KMS-11 (cell line): Measurements from ENCODE around the gene RABGAP1.

Experiments
- H2AFZ ChIP-seq: fragments of 200-600 bp; sonication (generic); 2 replicates; pipeline ENCODE4 v1.6.1; 2016; ENCODE audit warnings: antibody characterized with exemption, mixed run types, low read depth
- H3K27ac ChIP-seq: fragments of 200-600 bp; sonication (generic); 2 replicates; pipeline ENCODE4 v1.6.1; 2016; ENCODE audit warnings: mild to moderate bottlenecking, mixed run types
- H3K27me3 ChIP-seq: fragments of 200-600 bp; sonication (generic); 2 replicates; pipeline ENCODE4 v1.6.1; 2017; ENCODE audit warnings: mild to moderate bottlenecking, low read depth, mixed run types, moderate library complexity; ENCODE audit not compliant: insufficient read depth
- H3K36me3 ChIP-seq: fragments of 200-600 bp; sonication (generic); 2 replicates; pipeline ENCODE4 v1.6.1; 2017; ENCODE audit warnings: mild to moderate bottlenecking, mixed run types; ENCODE audit not compliant: insufficient read depth
- H3K4me1 ChIP-seq: fragments of 200-600 bp; sonication (generic); 2 replicates; pipeline ENCODE4 v1.6.1; 2016; ENCODE audit warnings: mild to moderate bottlenecking, low read depth, mixed run types; ENCODE audit not compliant: poor library complexity, severe bottlenecking
- H3K4me2 ChIP-seq: fragments of 200-600 bp; sonication (generic); 2 replicates; pipeline ENCODE4 v1.7.0; 2016; ENCODE audit warnings: mild to moderate bottlenecking, mixed run types
- H3K4me3 ChIP-seq: fragments of 200-600 bp; sonication (generic); IDR thresholded peaks from 2 replicates; pipeline ENCODE4 v1.6.1; 2017; ENCODE audit warnings: low read depth, low read length, mixed read lengths; ENCODE audit not compliant: insufficient read depth
- H3K79me2 ChIP-seq: fragments of 200-600 bp; sonication (generic); 2 replicates; pipeline ENCODE4 v1.6.1; 2016; ENCODE audit warnings: low read depth, mixed run types; ENCODE audit not compliant: insufficient read depth
- H3K9ac ChIP-seq: fragments of 200-600 bp; sonication (generic); 2 replicates; pipeline ENCODE4 v1.6.1; 2016; ENCODE audit warnings: mild to moderate bottlenecking, mixed run types
- H4K20me1 ChIP-seq: fragments of 200-600 bp; sonication (generic); 2 replicates; pipeline ENCODE4 v1.6.1; 2016; ENCODE audit warnings: mild to moderate bottlenecking, mixed run types; ENCODE audit not compliant: insufficient read depth
- CTCF ChIP-seq: fragments of 200-600 bp; sonication (generic); conservative IDR thresholded peaks from 2 replicates; pipeline ENCODE4 v1.6.1; 2017; ENCODE audit warnings: low read depth, mild to moderate bottlenecking, antibody characterized with exemption, low read length, moderate library complexity, mixed read lengths

Gene RABGAP1

DNA sequence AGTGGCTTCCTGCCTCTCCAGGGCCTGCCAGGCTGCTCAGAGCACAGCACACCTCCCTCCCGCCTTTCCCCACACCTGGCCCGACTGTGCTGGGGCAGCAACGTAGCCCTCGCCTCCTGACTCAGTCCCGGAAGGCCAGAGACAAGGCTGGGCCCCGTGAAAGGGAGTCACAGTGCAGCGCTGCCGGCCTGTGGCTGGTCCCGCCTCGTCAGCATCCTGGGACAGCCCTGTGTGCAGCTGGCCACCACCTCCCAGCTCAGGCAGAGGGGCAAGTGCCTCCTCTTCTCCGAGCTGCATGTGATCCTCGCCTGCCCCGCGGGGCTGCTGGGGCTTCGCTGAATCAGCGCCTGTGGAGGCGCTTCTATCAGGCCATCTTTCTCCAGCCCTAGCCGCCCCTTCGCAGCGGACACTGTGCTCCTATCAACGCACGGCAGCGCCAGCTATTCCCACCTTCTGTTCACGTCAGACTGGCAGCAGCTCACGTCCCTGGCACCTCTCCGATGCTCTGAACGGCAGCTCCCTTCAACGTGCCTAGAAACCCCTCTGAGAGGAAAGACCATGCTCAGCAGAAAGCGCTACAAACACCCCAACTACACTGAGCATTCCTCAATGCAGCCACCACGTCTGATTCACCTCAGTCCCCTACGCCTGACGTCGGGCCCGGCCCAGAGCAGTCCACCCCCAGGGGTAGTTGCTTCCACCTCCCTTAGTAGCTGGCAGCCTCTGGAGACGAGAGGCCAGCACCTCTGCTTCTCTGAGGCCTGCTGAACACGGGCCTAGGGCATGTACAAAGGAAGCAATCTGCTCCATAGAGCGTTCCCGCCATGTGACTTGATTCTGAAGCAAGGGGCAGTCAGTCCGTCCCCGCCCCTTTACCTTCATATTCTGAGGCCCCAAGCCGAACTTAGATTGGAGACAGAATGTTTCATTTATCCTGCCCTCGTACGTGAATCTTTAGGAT, 171.5 kb downstream of the RABGAP1 start:
- no peaks in the 10 kb centered on the region for H3K36me3 ChIP-seq
- no peaks in the 10 kb centered on the region for H3K27me3 ChIP-seq
- no peak overlapping the region for H3K4me3 ChIP-seq
- no peak overlapping the region for H3K27ac ChIP-seq
- TF ChIP-seq CTCF, result no peak
- no peaks in the 10 kb centered on the region for H4K20me1 ChIP-seq
- H3K4me2 ChIP-seq, result no peak overlapping the region
- no peaks in the 10 kb centered on the region for H3K79me2 ChIP-seq
- no peak overlapping the region for H2AFZ ChIP-seq
- no peak overlapping the region for H3K9ac ChIP-seq
- H3K4me1 ChIP-seq, result no peaks in the 10 kb centered on the region

DNA sequence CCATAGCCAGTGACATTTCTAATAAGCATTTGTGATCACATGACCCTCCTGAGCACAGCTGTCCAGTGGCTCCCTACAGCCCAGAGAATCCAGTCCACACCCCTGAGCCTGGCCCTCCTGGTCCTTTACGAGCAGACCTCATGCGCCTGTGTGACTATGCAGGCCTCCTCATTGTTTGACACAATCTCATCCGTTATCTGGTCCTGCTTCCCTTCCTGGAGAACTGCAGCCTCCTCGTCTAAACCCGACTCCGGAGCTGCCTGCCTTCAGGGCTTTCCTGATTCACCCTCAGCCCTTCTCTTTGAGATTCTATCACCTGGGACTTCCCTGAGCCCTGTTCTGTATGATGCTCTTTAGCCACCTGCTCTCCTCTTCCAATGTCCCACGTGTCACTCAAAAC, 172.4 kb downstream of the RABGAP1 start:
- Histone ChIP-seq H3K36me3 (no peaks in the 10 kb centered on the region), H3K4me2 (no peak overlapping the region), H3K4me1 (no peaks in the 10 kb centered on the region), H3K79me2 (no peaks in the 10 kb centered on the region), H3K27ac (no peak overlapping the region), H3K27me3 (no peaks in the 10 kb centered on the region), H2AFZ (no peak overlapping the region), H3K9ac (no peak overlapping the region), H4K20me1 (no peaks in the 10 kb centered on the region), H3K4me3 (no peak overlapping the region)
- TF ChIP-seq CTCF, result no peak

DNA sequence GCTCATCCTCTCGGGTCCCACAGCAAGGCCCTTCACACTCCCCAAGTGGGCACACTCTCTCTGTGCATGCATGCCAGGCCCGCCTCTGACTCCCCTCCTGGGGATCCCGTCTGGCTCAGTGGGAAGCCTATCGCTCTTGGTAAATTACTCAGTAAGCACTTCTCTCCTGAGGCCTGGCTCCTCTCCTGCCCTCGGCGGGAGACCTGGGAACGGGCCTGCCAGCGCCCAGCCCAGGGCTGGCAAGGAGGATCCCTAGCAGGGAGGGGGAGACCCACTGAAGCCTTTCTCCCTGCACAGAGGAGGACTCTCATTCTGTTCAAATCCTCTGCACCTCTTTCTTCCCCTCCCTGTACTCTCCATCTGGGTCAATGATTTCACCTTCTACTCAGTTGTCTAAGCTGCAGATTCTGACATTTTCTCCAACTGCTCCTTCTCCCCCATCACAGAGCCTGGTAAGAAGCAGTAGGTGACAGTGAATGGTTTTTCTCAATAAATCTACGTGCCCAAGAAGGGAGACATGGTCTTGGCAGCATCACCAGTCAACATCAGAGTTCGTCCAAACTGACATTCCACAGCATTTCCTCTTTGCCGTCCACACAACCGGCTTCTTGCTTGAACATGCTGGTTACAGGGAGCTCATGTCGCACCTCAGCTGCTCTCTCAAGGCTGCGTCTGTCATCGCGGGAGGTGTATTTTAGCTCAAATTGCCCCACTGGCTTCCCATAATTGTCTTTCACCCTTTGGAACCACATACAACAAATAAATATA, 174.5 kb downstream of the RABGAP1 start:
- Histone ChIP-seq H3K27ac (no peak overlapping the region), H3K9ac (no peak overlapping the region), H3K4me3 (no peak overlapping the region), H3K27me3 (no peaks in the 10 kb centered on the region), H4K20me1 (no peaks in the 10 kb centered on the region), H3K79me2 (no peaks in the 10 kb centered on the region), H3K4me1 (no peaks in the 10 kb centered on the region), H2AFZ (no peak overlapping the region), H3K36me3 (no peaks in the 10 kb centered on the region), H3K4me2 (no peak overlapping the region)
- no peak for TF ChIP-seq CTCF

GRCh38 chr9:123116036-123116435, 175.2 kb downstream of the RABGAP1 start:
- H3K4me1 ChIP-seq, result no peaks in the 10 kb centered on the region
- no peak for TF ChIP-seq CTCF
- H3K9ac ChIP-seq, result no peak overlapping the region
- no peaks in the 10 kb centered on the region for H4K20me1 ChIP-seq
- no peaks in the 10 kb centered on the region for H3K36me3 ChIP-seq
- no peak overlapping the region for H3K27ac ChIP-seq
- no peaks in the 10 kb centered on the region for H3K79me2 ChIP-seq
- H3K4me2 ChIP-seq, result no peak overlapping the region
- no peak overlapping the region for H2AFZ ChIP-seq
- H3K27me3 ChIP-seq, result no peaks in the 10 kb centered on the region
- H3K4me3 ChIP-seq, result no peak overlapping the region
